GM12865 (cell line): ENCODE data around the gene PDE4D.

Experiments used
- DNase-seq: peaks from one replicate; pipeline ENCODE4 v3.0.0; 2010; ENCODE audit warnings: low read depth
- H3K4me3 ChIP-seq: 2 replicates; pipeline ENCODE4 v1.5.1; 2011; ENCODE audit warnings: mild to moderate bottlenecking, low read depth, low read length, control low read depth
- TF ChIP-seq, protein P1 (sequence below): IDR thresholded peaks from 2 replicates; pipeline ENCODE4 v1.5.1; 2011; ENCODE audit warnings: low read length, control low read depth, low read depth, inconsistent platforms; ENCODE audit not compliant: insufficient read depth; ENCODE audit errors: missing control alignments

Gene PDE4D

DNA sequence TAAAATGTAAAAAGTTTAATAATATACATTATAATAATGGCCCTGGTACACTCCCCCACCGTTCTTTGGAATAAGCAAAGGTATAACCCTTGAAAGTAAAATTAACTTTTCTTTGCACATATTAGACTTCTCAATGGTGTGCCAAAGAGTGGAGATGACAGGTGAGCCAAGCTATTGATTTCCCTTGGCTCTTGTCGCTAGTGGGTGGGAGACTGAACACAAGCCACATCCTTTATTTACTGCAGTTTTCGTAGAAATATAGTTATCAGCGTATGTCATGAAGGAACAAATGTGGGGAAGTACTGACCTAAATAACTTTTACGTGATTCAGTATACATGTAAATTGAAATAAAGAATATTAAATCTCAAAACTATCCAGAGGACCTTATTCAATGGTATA is 761.4 kb downstream of the PDE4D start:
- TF ChIP-seq, protein P1, sequence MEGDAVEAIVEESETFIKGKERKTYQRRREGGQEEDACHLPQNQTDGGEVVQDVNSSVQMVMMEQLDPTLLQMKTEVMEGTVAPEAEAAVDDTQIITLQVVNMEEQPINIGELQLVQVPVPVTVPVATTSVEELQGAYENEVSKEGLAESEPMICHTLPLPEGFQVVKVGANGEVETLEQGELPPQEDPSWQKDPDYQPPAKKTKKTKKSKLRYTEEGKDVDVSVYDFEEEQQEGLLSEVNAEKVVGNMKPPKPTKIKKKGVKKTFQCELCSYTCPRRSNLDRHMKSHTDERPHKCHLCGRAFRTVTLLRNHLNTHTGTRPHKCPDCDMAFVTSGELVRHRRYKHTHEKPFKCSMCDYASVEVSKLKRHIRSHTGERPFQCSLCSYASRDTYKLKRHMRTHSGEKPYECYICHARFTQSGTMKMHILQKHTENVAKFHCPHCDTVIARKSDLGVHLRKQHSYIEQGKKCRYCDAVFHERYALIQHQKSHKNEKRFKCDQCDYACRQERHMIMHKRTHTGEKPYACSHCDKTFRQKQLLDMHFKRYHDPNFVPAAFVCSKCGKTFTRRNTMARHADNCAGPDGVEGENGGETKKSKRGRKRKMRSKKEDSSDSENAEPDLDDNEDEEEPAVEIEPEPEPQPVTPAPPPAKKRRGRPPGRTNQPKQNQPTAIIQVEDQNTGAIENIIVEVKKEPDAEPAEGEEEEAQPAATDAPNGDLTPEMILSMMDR, result no peak
- H3K4me3 ChIP-seq, result no peak overlapping the region
- DNase-seq, result no peak

DNA sequence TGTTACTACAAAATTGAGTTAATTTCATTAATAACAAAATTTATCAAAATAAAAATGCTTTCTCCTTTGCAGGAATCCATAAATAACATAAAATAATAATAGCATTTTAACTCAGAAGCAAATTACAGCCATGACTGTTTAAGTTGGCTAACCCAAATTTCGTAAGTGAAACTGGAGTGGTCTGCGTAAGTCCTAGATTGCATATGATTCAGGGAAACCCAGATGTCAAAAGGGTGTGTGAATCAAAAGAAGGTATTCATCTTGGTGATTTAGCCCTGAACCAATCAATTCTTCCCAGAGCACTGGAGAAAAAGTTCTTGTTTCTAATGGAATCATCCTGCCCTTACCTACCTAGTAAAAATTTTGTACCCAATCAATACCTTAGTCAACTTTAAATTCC is 763.1 kb downstream of the PDE4D start:
- no peak for DNase-seq
- TF ChIP-seq, protein P1, result no peak
- no peak overlapping the region for H3K4me3 ChIP-seq

GRCh38 chr5:59128646-59129290 is 764.8 kb downstream of the PDE4D start:
- TF ChIP-seq, protein P1, result no peak
- no peak overlapping the region for H3K4me3 ChIP-seq
- no peak for DNase-seq

GRCh38 chr5:59126708-59127573 is 766.6 kb downstream of the PDE4D start:
- DNase-seq, result no peak
- TF ChIP-seq, protein P1, result no peak
- H3K4me3 ChIP-seq, result peak overlapping the region; percentile 34

DNA sequence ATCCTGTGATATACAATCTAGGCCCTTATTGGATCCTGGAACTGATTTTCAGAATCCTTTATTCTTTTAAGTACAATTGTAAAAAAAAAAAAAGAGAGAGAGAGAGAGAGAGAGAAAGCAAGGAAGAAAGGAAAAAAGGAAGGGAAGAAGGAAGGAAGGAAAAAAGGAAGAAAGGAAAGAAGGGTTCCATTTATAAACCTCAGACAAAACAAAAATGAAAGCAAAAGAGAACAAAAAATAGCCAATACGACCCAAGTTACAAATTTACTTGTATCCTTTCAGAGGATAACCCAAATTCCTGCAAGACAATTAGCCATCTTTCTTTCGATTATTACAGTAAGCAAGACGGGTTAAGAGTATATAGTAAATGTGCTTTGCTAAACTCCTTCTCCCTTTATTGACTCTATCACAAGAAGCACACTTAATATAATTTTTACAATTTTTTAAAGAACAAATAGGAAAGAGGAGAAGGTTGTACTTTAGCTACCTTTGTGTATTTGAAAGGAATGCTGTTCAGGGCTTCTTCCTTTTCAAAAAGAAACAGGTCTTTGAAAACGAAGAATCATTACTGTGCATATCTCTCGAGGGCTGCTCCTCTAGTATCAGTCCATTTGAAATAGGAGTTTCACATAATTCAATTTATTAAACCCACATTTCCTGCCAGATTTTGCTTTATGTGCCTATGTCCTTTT is 767.4 kb downstream of the PDE4D start:
- H3K4me3 ChIP-seq, result no peak overlapping the region; the same call in 1 of the 2 replicates
- TF ChIP-seq, protein P1, result no peak
- no peak for DNase-seq

- TF ChIP-seq, protein P1, result no peak
- no peak overlapping the region for H3K4me3 ChIP-seq
- peak; percentile 41 for DNase-seq
These were observed 768.2 kb downstream of the PDE4D start for GRCh38 chr5:59125011-59125961.
